Cardiac muscle cell (in vitro differentiated cells and primary cell): ENCODE results near the gene MYMK. TPM values are rescaled to one million over a fixed set of nuclear protein-coding genes. Genes with fewer than 3 reads are reported as not detected.

Experiments
- DNase-seq, 2 donors: peaks; one replicate each; pipeline versions ENCODE4 v3.0.0 to v3.0.0-alpha.2; 2010 to 2017; ENCODE audit warnings: low read depth in 1 of 2, low spot score in 1 of 2
- H3K27ac ChIP-seq: fragments of 200-600 bp; sonication (generic); 2 replicates; pipeline ENCODE4 v1.5.1; 2016
- H3K27me3 ChIP-seq: fragments of 200-600 bp; sonication (generic); 2 replicates; pipeline ENCODE4 v1.6.0; 2016; ENCODE audit warnings: control low read depth
- H3K36me3 ChIP-seq: fragments of 200-600 bp; sonication (generic); 2 replicates; pipeline ENCODE4 v1.5.1; 2016; ENCODE audit warnings: control low read depth
- H3K4me1 ChIP-seq: fragments of 200-600 bp; sonication (generic); 2 replicates; pipeline ENCODE4 v1.8.1; 2017; ENCODE audit warnings: low read depth, mild to moderate bottlenecking, mixed run types
- H3K4me3 ChIP-seq: fragments of 200-600 bp; sonication (generic); 2 replicates; pipeline ENCODE4 v1.5.1; 2016; ENCODE audit warnings: mild to moderate bottlenecking
- H3K9me3 ChIP-seq: fragments of 200-600 bp; sonication (generic); 2 replicates; pipeline ENCODE4 v1.5.1; 2017; ENCODE audit warnings: low read depth, mild to moderate bottlenecking, control low read depth
- CTCF ChIP-seq: IDR thresholded peaks from 2 replicates; pipeline ENCODE4 v1.5.1; 2012; ENCODE audit warnings: low read depth, mild to moderate bottlenecking, low read length
- polyA plus RNA-seq: library from polyadenylated mRNA; unstranded; fragments of >200 nt; fragmentation: Nextera tagmentation; extraction: Ambion mirVana; gene quantifications from 2 replicates; pipeline ENCODE4 v1.2.1, GENCODE V29; 2016
- total RNA-seq: library from RNA; depleted of rRNA; stranded (reverse); fragments of >200 nt; gene quantifications from 2 replicates; pipeline ENCODE4 v1.2.3, GENCODE V29; 2016

MYMK gene
- total and polyA plus RNA-seq, 2 experiments from 2014 or later = not detected

- H3K36me3 ChIP-seq = no peaks in the 10 kb centered on the region
- no peaks in the 10 kb centered on the region for H3K27me3 ChIP-seq
- DNase-seq = peak; percentile 60 to 68
- no peak overlapping the region for H3K4me3 ChIP-seq
- peak; percentile 57 for TF ChIP-seq CTCF
- no peaks in the 10 kb centered on the region for H3K9me3 ChIP-seq
- no peak overlapping the region for H3K27ac ChIP-seq
- peaks cover 42% of the 10 kb centered on the region for H3K4me1 ChIP-seq
These were observed 8.3 kb upstream of the MYMK start for GRCh38 chr9:133532937-133533668.

GRCh38 chr9:133531293-133531692 is 6.5 kb upstream of the MYMK start:
- peaks cover 54% of the 10 kb centered on the region for H3K4me1 ChIP-seq
- no peak overlapping the region for H3K27ac ChIP-seq
- DNase-seq = peak in 1 of 2 donors; percentile 60
- no peak overlapping the region for H3K4me3 ChIP-seq
- no peaks in the 10 kb centered on the region for H3K9me3 ChIP-seq
- no peak for TF ChIP-seq CTCF
- H3K36me3 ChIP-seq = no peaks in the 10 kb centered on the region
- H3K27me3 ChIP-seq = no peaks in the 10 kb centered on the region

- no peak for DNase-seq
- Histone ChIP-seq H3K36me3 (no peaks in the 10 kb centered on the region), H3K27ac (no peak overlapping the region), H3K4me3 (no peak overlapping the region), H3K4me1 (peaks cover 46% of the 10 kb centered on the region), H3K9me3 (no peaks in the 10 kb centered on the region), H3K27me3 (no peaks in the 10 kb centered on the region)
- no peak for TF ChIP-seq CTCF
These were observed 5.1 kb upstream of the MYMK start for GRCh38 chr9:133529874-133530273.

- Histone ChIP-seq H3K4me1 (peaks cover 43% of the 10 kb centered on the region), H3K9me3 (no peaks in the 10 kb centered on the region), H3K4me3 (no peak overlapping the region), H3K27ac (no peak overlapping the region), H3K27me3 (no peaks in the 10 kb centered on the region), H3K36me3 (no peaks in the 10 kb centered on the region)
- TF ChIP-seq CTCF = no peak
- no peak for DNase-seq
These were observed 4.7 kb upstream of the MYMK start for GRCh38 chr9:133529457-133529856.

- no peaks in the 10 kb centered on the region for H3K27me3 ChIP-seq
- H3K4me1 ChIP-seq = peaks cover 39% of the 10 kb centered on the region
- no peak overlapping the region for H3K27ac ChIP-seq
- H3K36me3 ChIP-seq = no peaks in the 10 kb centered on the region
- no peak overlapping the region for H3K4me3 ChIP-seq
- no peaks in the 10 kb centered on the region for H3K9me3 ChIP-seq
- DNase-seq = no peak
- TF ChIP-seq CTCF = no peak
These were observed 4.1 kb upstream of the MYMK start for GRCh38 chr9:133528876-133529241.
